Natural killer cell (primary cell): ENCODE data around the gene ADCY9. TPM values are rescaled to one million over a fixed set of nuclear protein-coding genes. Genes with fewer than 3 reads are reported as not detected.

Experiments used
- ATAC-seq, 3 donors: fragments of 150-1000 bp in 2 of 3; fragments of 200-7000 bp in 1 of 3; cut with Tn5 transposase; 1 replicate in 1 of 3; 2 replicates in 2 of 3; pipeline ENCODE4 v1.10.0; 2021; ENCODE audit warnings: mild to moderate bottlenecking in 2 of 3, moderate library complexity in 2 of 3
- DNase-seq, 2 donors: peaks; one replicate each; pipeline versions ENCODE4 v3.0.0 to v3.0.0-alpha.2; 2013 to 2021; ENCODE audit warnings: mixed read lengths in 1 of 2
- H3K27ac ChIP-seq: one replicate; pipeline ENCODE4 v1.5.1; 2013; ENCODE audit warnings: mild to moderate bottlenecking, low read length
- H3K27me3 ChIP-seq: one replicate; pipeline ENCODE4 v1.6.1; 2013; ENCODE audit warnings: low read length; ENCODE audit not compliant: control insufficient read depth, insufficient read depth
- H3K36me3 ChIP-seq: one replicate; pipeline ENCODE4 v1.6.1; 2013; ENCODE audit warnings: low read length; ENCODE audit not compliant: control insufficient read depth, insufficient read depth
- H3K4me1 ChIP-seq: one replicate; pipeline ENCODE4 v1.6.1; 2013; ENCODE audit warnings: low read length; ENCODE audit not compliant: control insufficient read depth, insufficient read depth
- H3K4me3 ChIP-seq: one replicate; pipeline ENCODE4 v1.5.1; 2013; ENCODE audit warnings: low read length
- H3K9me3 ChIP-seq: one replicate; pipeline ENCODE4 v1.6.1; 2013; ENCODE audit warnings: low read length; ENCODE audit not compliant: control insufficient read depth, insufficient read depth
- H3K27ac Mint-ChIP-seq, 2 donors: one replicate each; pipeline ENCODE4 v1.8.0; 2022; ENCODE audit warnings: mild to moderate bottlenecking in 2 of 2, mixed read lengths in 2 of 2, moderate library complexity in 1 of 2
- H3K27me3 Mint-ChIP-seq, 2 donors: one replicate each; pipeline ENCODE4 v1.8.0; 2022; ENCODE audit warnings: low read depth in 2 of 2, mixed read lengths in 2 of 2
- H3K36me3 Mint-ChIP-seq: one replicate; pipeline ENCODE4 v1.8.0; 2022; ENCODE audit warnings: mixed read lengths
- H3K4me1 Mint-ChIP-seq, 2 donors: one replicate each; pipeline ENCODE4 v1.8.0; 2022; ENCODE audit warnings: mixed read lengths in 2 of 2
- H3K4me3 Mint-ChIP-seq: one replicate; pipeline ENCODE4 v1.8.0; 2022; ENCODE audit warnings: mild to moderate bottlenecking, moderate library complexity, mixed read lengths
- H3K9me3 Mint-ChIP-seq, 2 donors: one replicate each; pipeline ENCODE4 v1.8.0; 2022; ENCODE audit warnings: mixed read lengths in 2 of 2
- CTCF ChIP-seq: fragments of 200-600 bp; IDR thresholded peaks from one replicate; pipeline ENCODE4 v1.8.0; 2022; ENCODE audit warnings: antibody characterized with exemption
- WGBS: methylation state at CpG from one replicate; pipeline ENCODE4 v1.1.7; 2013; ENCODE audit warnings: missing lambda C conversion rate; ENCODE audit not compliant: insufficient coverage; 5-methylcytosine and 5-hydroxymethylcytosine counted together
- intact Hi-C: fragments of 100-400 bp; cut with micrococcal nuclease; formaldehyde crosslinking; loops from one replicate; pipeline ENCODE4 v1.14.2; 2022
- total RNA-seq, 4 donors: library from RNA; stranded (reverse); fragments of 120-200 nt in 1 of 4; gene quantifications; one replicate each; pipeline versions ENCODE4 v1.2.3 to v1.2.4, GENCODE V29; 2013 to 2022

The ADCY9 gene
- total RNA-seq, 3 donors from 2014 or later (not counting 1 experiment from before 2014, with no cell fraction given), result 28.0 to 52.4 (median 38.3) TPM

DNA sequence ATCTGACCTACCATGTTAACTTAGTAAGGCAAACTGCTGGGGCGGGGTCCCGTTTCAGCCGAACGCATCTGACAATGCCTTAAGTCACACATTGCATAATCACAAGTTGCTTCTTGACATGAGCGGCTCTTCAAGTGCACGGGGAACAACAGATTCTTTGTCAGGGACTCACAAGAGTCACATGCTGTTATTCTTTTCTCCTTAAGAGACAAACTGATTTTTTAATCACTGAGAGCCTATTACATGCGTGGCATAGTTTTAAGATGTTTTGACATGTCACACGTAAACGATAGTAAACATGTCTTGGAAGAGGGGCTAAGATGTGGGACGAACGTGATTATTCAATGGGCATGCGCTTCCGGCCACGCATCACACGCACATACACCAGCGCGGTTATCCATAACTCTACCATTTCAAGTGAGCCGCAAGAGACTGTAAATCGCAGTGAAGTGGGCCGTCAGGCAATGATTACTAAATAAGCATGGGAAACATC lies 63.4 kb downstream of the ADCY9 start:
- DNase-seq (no peak), ATAC-seq (peak in 1 of 3 donors; percentile 6)
- H3K27me3 Mint-ChIP-seq, result no peaks in the 10 kb centered on the region
- whole genome bisulfite sequencing, result 86% methylated on average over 20 of the region's 20 CpGs
- Histone ChIP-seq H3K27ac (peak overlapping the region; percentile 38), H3K4me1 (peaks cover 39% of the 10 kb centered on the region), H3K36me3 (no peaks in the 10 kb centered on the region), H3K27me3 (no peaks in the 10 kb centered on the region), H3K4me3 (no peak overlapping the region), H3K9me3 (no peaks in the 10 kb centered on the region)
- intact Hi-C loops, result no loop called here
- no peaks in the 10 kb centered on the region for H3K9me3 Mint-ChIP-seq
- peak overlapping the region; percentile 89 to 90 for H3K27ac Mint-ChIP-seq
- H3K4me1 Mint-ChIP-seq, result peaks cover 60 to 61% of the 10 kb centered on the region in 2 donors
- TF ChIP-seq CTCF, result no peak
- H3K4me3 Mint-ChIP-seq, result peak overlapping the region; percentile 70
- H3K36me3 Mint-ChIP-seq, result no peaks in the 10 kb centered on the region

GRCh38 chr16:4052096-4052495 lies 64.1 kb downstream of the ADCY9 start:
- no peaks in the 10 kb centered on the region for H3K9me3 Mint-ChIP-seq
- peak overlapping the region; percentile 89 to 90 for H3K27ac Mint-ChIP-seq
- no peaks in the 10 kb centered on the region for H3K36me3 ChIP-seq
- no peaks in the 10 kb centered on the region for H3K27me3 ChIP-seq
- no peak overlapping the region for H3K4me3 ChIP-seq
- intact Hi-C loops, result no loop called here
- DNase-seq (no peak), ATAC-seq (no peak)
- H3K27ac ChIP-seq, result no peak overlapping the region
- 91% methylated on average over 14 of the region's 14 CpGs for WGBS
- H3K4me1 ChIP-seq, result peaks cover 32% of the 10 kb centered on the region
- TF ChIP-seq CTCF, result no peak
- no peaks in the 10 kb centered on the region for H3K27me3 Mint-ChIP-seq
- H3K36me3 Mint-ChIP-seq, result no peaks in the 10 kb centered on the region
- H3K4me1 Mint-ChIP-seq, result peaks cover 52 to 53% of the 10 kb centered on the region in 2 donors
- H3K9me3 ChIP-seq, result no peaks in the 10 kb centered on the region
- no peak overlapping the region for H3K4me3 Mint-ChIP-seq

- intact Hi-C loops, result no loop called here
- Histone ChIP-seq H3K9me3 (no peaks in the 10 kb centered on the region), H3K27ac (no peak overlapping the region), H3K4me1 (peaks cover 30% of the 10 kb centered on the region), H3K4me3 (no peak overlapping the region), H3K36me3 (no peaks in the 10 kb centered on the region), H3K27me3 (no peaks in the 10 kb centered on the region)
- Mint-ChIP-seq H3K4me3 (no peak overlapping the region), H3K36me3 (no peaks in the 10 kb centered on the region), H3K4me1 (peaks cover 48 to 51% of the 10 kb centered on the region in 2 donors), H3K27me3 (no peaks in the 10 kb centered on the region), H3K27ac (peak overlapping the region; percentile 52 to 89), H3K9me3 (no peaks in the 10 kb centered on the region)
- DNase-seq (no peak), ATAC-seq (no peak)
- TF ChIP-seq CTCF, result no peak
- WGBS, result 96% methylated on average over 3 of the region's 3 CpGs
Observed at GRCh38 chr16:4051591-4051990, 64.7 kb downstream of the ADCY9 start.

GRCh38 chr16:4049031-4049430 lies 67.2 kb downstream of the ADCY9 start:
- Mint-ChIP-seq H3K27ac (peak overlapping the region in 1 of 2 donors; percentile 47), H3K27me3 (no peaks in the 10 kb centered on the region), H3K9me3 (no peaks in the 10 kb centered on the region), H3K4me3 (no peak overlapping the region), H3K4me1 (peaks cover 50 to 52% of the 10 kb centered on the region in 2 donors), H3K36me3 (no peaks in the 10 kb centered on the region)
- Histone ChIP-seq H3K4me3 (no peak overlapping the region), H3K27ac (no peak overlapping the region), H3K36me3 (no peaks in the 10 kb centered on the region), H3K9me3 (no peaks in the 10 kb centered on the region), H3K4me1 (peaks cover 16% of the 10 kb centered on the region), H3K27me3 (no peaks in the 10 kb centered on the region)
- TF ChIP-seq CTCF, result no peak
- DNase-seq, result no peak
- WGBS, result 96% methylated on average over 8 of the region's 8 CpGs
- ATAC-seq, result no peak
- intact Hi-C loops, result no loop called here
